PFSK-1 (cell line): ENCODE results near the gene MAD1L1.

ENCODE experiments used
- FOXP2 ChIP-seq: optimal IDR thresholded peaks from 2 replicates; pipeline ENCODE3; 2011; ENCODE audit warnings: borderline replicate concordance, control low read depth, inconsistent platforms; ENCODE audit not compliant: insufficient read depth; ENCODE audit errors: extremely low read length, extremely low read depth
- POLR2AphosphoS5 ChIP-seq: IDR thresholded peaks from 2 replicates; pipeline ENCODE4 v1.6.1; 2012; ENCODE audit warnings: low read depth, mild to moderate bottlenecking, control low read depth, low read length, moderate library complexity
- REST ChIP-seq, 2 experiments: IDR thresholded peaks; 2 replicates each; pipeline versions ENCODE4 v1.6.1 to v1.8.0; 2011 to 2012; ENCODE audit warnings: low read depth in 2 of 2, low read length in 2 of 2, control low read depth in 1 of 2, inconsistent platforms in 1 of 2, mild to moderate bottlenecking in 1 of 2, moderate library complexity in 1 of 2; ENCODE audit not compliant: insufficient read depth in 1 of 2
- TAF1 ChIP-seq: IDR thresholded peaks from 2 replicates; pipeline ENCODE4 v1.6.1; 2012; ENCODE audit warnings: low read length, control low read depth, borderline replicate concordance; ENCODE audit not compliant: insufficient read depth

GRCh38 chr7:2125931-2126330 is 106.8 kb downstream of the MAD1L1 start:
- no peak for TF ChIP-seq TAF1
- TF ChIP-seq REST (IDR thresholded peaks at IDR 0.05; ENCODE audit: insufficient read depth in 1 of 2, low read depth in 2 of 2, low read length in 2 of 2), result no peak
- no peak for TF ChIP-seq POLR2AphosphoS5
- no peak for TF ChIP-seq FOXP2
